Measurements from ENCODE around the gene PPP4R4. TPM values are rescaled to one million over a fixed set of nuclear protein-coding genes. Genes with fewer than 3 reads are reported as not detected.

Gene PPP4R4
- total RNA-seq, 1 experiment from 2014 or later, result 1.1 TPM

DNA sequence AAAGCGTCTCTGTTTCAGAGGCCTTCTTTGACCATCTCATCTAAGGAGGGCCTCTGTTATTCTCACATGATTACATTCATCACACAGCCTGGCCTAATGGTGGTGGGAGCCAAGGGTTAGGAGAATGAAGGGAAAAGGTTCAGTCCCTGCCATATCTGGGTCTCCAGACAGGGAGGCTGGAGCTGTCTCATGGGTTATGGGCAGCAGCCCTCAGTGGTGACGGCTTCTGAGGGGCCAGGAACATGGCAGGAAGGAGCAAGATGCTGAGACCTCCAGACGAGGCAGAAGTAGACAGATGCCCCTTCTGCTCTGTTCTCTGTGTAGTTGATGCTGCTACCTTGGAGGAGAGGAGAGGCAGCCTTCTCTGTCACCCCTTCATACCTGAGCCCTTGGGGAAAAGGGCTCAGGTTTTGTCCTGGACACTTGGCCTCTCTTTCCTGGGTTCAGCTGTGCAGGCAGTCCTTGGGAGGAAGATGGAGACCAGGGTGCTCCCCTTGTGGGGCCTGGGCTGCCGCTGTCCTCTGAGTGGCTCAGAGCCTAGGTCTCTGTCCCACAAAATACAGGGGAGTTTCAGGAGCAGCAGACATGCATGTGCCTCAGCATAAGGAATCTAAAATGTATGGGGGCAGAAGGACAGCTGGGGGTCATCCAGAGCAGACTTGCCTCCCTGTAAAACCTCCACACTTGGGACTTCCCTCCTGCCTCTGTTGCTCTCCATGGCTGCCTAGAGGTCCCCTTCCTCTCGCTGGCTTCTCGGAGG is 48.3 kb upstream of the PPP4R4 start:
- no peaks in the 10 kb centered on the region for H3K36me3 ChIP-seq (ENCODE audit: control insufficient read depth, insufficient read depth, low read length)
- no peak overlapping the region for H3K4me3 ChIP-seq (ENCODE audit: low read depth in 2 of 2, low read length in 2 of 2)
- ATAC-seq, result no peak
- no peak for DNase-seq (ENCODE audit: low read depth, low spot score)
- intact Hi-C loops (cut with micrococcal nuclease; ENCODE audit: unreplicated experiment), result no loop called here
- no TSS peak for BruUV-seq (replicated peaks)
- TF ChIP-seq TCF7L2 (IDR thresholded peaks at IDR 0.05; ENCODE audit: low read depth, low read length) (no peak), POLR2AphosphoS5 (IDR thresholded peaks at IDR 0.05; ENCODE audit: low read depth, low read length) (no peak), SIN3A (IDR thresholded peaks at IDR 0.05; ENCODE audit: borderline replicate concordance, insufficient read depth, low read depth, low read length) (no peak)
- TF ChIP-seq, protein P1, sequence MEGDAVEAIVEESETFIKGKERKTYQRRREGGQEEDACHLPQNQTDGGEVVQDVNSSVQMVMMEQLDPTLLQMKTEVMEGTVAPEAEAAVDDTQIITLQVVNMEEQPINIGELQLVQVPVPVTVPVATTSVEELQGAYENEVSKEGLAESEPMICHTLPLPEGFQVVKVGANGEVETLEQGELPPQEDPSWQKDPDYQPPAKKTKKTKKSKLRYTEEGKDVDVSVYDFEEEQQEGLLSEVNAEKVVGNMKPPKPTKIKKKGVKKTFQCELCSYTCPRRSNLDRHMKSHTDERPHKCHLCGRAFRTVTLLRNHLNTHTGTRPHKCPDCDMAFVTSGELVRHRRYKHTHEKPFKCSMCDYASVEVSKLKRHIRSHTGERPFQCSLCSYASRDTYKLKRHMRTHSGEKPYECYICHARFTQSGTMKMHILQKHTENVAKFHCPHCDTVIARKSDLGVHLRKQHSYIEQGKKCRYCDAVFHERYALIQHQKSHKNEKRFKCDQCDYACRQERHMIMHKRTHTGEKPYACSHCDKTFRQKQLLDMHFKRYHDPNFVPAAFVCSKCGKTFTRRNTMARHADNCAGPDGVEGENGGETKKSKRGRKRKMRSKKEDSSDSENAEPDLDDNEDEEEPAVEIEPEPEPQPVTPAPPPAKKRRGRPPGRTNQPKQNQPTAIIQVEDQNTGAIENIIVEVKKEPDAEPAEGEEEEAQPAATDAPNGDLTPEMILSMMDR (IDR thresholded peaks at IDR 0.05), result no peak
- TF ChIP-seq, protein P2, sequence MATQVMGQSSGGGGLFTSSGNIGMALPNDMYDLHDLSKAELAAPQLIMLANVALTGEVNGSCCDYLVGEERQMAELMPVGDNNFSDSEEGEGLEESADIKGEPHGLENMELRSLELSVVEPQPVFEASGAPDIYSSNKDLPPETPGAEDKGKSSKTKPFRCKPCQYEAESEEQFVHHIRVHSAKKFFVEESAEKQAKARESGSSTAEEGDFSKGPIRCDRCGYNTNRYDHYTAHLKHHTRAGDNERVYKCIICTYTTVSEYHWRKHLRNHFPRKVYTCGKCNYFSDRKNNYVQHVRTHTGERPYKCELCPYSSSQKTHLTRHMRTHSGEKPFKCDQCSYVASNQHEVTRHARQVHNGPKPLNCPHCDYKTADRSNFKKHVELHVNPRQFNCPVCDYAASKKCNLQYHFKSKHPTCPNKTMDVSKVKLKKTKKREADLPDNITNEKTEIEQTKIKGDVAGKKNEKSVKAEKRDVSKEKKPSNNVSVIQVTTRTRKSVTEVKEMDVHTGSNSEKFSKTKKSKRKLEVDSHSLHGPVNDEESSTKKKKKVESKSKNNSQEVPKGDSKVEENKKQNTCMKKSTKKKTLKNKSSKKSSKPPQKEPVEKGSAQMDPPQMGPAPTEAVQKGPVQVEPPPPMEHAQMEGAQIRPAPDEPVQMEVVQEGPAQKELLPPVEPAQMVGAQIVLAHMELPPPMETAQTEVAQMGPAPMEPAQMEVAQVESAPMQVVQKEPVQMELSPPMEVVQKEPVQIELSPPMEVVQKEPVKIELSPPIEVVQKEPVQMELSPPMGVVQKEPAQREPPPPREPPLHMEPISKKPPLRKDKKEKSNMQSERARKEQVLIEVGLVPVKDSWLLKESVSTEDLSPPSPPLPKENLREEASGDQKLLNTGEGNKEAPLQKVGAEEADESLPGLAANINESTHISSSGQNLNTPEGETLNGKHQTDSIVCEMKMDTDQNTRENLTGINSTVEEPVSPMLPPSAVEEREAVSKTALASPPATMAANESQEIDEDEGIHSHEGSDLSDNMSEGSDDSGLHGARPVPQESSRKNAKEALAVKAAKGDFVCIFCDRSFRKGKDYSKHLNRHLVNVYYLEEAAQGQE (IDR thresholded peaks at IDR 0.05; ENCODE audit: insufficient read depth in 1 of 2, low read depth in 2 of 2, low read length in 1 of 2), result no peak
- POLR2A ChIA-PET, result no interaction called here
- H3K9me3 ChIP-seq (ENCODE audit: control insufficient read depth, insufficient read depth, low read depth, low read length), result no peaks in the 10 kb centered on the region
- H3K27ac ChIP-seq (ENCODE audit: low read length), result no peak overlapping the region
- in situ Hi-C loops (cut with HindIII; ENCODE audit: low pct_unique_long_range_greater_than_20kb, low sequenced_read_pairs), result no loop called here
- CTCF ChIA-PET, result no interaction called here
- no peaks in the 10 kb centered on the region for H3K27me3 ChIP-seq (ENCODE audit: control insufficient read depth, insufficient read depth, low read length)
- H3K4me1 ChIP-seq (ENCODE audit: control insufficient read depth, insufficient read depth, low read length), result peaks cover 4% of the 10 kb centered on the region

GRCh38 chr14:94126419-94126677 is 47.8 kb upstream of the PPP4R4 start:
- POLR2A ChIA-PET, result no interaction called here
- TF ChIP-seq, protein P2 (IDR thresholded peaks at IDR 0.05; ENCODE audit: insufficient read depth in 1 of 2, low read depth in 2 of 2, low read length in 1 of 2), result no peak
- TF ChIP-seq TCF7L2 (IDR thresholded peaks at IDR 0.05; ENCODE audit: low read depth, low read length) (no peak), SIN3A (IDR thresholded peaks at IDR 0.05; ENCODE audit: borderline replicate concordance, insufficient read depth, low read depth, low read length) (no peak), POLR2AphosphoS5 (IDR thresholded peaks at IDR 0.05; ENCODE audit: low read depth, low read length) (no peak)
- TF ChIP-seq, protein P1 (IDR thresholded peaks at IDR 0.05), result no peak
- no TSS peak for BruUV-seq (replicated peaks)
- H3K4me1 ChIP-seq (ENCODE audit: control insufficient read depth, insufficient read depth, low read length), result peaks cover 4% of the 10 kb centered on the region
- DNase-seq (ENCODE audit: low read depth, low spot score) (no peak), ATAC-seq (no peak)
- in situ Hi-C loops (cut with HindIII; ENCODE audit: low pct_unique_long_range_greater_than_20kb, low sequenced_read_pairs), result no loop called here
- no peak overlapping the region for H3K27ac ChIP-seq (ENCODE audit: low read length)
- CTCF ChIA-PET, result interaction anchor here (0.6 kb wide), 1 partner anchor 148 kb away, joined by 3 read pairs; no protein-coding TSS in a partner anchor
- no peaks in the 10 kb centered on the region for H3K36me3 ChIP-seq (ENCODE audit: control insufficient read depth, insufficient read depth, low read length)
- H3K27me3 ChIP-seq (ENCODE audit: control insufficient read depth, insufficient read depth, low read length), result no peaks in the 10 kb centered on the region
- intact Hi-C loops (cut with micrococcal nuclease; ENCODE audit: unreplicated experiment), result no loop called here
- no peaks in the 10 kb centered on the region for H3K9me3 ChIP-seq (ENCODE audit: control insufficient read depth, insufficient read depth, low read depth, low read length)
- no peak overlapping the region for H3K4me3 ChIP-seq (ENCODE audit: low read depth in 2 of 2, low read length in 2 of 2)
